HG02870 (cell line): ENCODE data around the gene MACF1.
"Not testable (repeated sequence)": the region's sequence is repeated elsewhere in the genome, so short reads cannot be mapped to it uniquely, and the experiment has no call there.

Source experiments
- ATAC-seq: cut with Tn5 transposase; IDR thresholded peaks from one replicate; pipeline ENCODE4 v1.9.1; 2021; ENCODE audit warnings: mild to moderate bottlenecking, moderate library complexity; ENCODE audit not compliant: unreplicated experiment

MACF1 gene, protein sequence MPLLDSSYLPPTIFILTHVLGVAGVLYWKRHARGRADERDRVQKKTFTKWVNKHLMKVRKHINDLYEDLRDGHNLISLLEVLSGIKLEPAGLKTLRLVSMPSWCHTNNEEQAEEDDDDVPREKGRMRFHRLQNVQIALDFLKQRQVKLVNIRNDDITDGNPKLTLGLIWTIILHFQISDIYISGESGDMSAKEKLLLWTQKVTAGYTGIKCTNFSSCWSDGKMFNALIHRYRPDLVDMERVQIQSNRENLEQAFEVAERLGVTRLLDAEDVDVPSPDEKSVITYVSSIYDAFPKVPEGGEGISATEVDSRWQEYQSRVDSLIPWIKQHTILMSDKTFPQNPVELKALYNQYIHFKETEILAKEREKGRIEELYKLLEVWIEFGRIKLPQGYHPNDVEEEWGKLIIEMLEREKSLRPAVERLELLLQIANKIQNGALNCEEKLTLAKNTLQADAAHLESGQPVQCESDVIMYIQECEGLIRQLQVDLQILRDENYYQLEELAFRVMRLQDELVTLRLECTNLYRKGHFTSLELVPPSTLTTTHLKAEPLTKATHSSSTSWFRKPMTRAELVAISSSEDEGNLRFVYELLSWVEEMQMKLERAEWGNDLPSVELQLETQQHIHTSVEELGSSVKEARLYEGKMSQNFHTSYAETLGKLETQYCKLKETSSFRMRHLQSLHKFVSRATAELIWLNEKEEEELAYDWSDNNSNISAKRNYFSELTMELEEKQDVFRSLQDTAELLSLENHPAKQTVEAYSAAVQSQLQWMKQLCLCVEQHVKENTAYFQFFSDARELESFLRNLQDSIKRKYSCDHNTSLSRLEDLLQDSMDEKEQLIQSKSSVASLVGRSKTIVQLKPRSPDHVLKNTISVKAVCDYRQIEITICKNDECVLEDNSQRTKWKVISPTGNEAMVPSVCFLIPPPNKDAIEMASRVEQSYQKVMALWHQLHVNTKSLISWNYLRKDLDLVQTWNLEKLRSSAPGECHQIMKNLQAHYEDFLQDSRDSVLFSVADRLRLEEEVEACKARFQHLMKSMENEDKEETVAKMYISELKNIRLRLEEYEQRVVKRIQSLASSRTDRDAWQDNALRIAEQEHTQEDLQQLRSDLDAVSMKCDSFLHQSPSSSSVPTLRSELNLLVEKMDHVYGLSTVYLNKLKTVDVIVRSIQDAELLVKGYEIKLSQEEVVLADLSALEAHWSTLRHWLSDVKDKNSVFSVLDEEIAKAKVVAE (N-terminal part only)

GRCh38 chr1:39204441-39205081 is at the start of gene MACF1:
TSS of gene MACF1 (plus strand) at chr1:39204695. CDS start at chr1:39205023, 328 bp downstream.
- ATAC-seq = no peak

DNA sequence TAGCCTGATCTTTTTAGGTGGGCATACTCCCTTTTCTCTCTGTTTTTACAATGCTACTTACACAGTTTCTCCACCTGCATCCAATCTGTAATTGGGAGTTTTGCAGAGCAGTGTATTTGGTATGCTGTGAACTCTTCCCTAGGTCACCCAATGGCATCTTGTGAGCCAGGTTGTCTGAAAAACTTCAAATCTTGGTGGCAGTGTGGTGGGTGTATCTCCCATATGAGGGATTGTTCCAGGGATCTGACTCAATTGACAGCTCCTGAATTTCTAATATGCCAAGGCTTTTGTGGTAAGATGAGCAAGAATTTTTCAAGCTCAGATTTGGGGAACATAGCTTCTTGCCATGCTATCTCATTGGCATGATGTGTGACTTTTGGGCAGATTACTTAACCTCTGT is 47.2 kb upstream of the MACF1 start:
- no peak for ATAC-seq

DNA sequence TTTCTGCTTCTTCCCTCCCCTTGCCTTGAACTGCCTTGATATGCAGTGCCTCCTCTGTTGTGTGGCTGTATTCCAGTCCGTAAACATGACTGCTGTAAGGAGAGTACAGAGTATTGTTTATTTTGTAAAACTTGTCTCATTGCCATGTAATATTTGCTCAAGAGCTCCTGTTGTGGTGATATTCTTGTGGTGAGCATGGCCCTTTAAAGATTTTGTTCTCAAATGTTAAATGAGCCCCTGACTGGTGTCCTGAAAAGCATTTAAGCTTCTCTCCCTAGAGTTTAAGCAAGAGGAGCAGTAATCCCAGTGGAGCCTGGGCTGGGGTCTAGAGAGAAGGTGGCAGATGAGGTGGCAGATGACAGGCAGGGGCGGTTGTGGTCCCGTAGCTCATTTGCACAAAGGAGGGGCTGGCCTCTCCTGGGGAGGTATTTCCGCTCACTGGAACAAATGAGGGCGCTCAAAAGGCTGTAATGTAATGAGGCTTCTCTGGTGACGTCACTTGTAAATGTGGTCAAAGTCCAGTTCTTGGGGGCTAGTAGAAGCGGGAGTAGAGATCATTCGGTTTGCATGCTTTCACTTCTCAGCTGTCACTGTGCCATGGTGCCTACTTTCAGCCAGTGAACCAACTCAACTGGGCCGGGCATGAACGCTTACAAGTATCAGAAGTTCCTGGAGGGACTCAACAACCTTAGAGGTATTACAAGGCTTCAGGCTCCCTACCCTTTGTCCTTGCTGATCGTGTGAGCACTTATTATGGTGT is 46.0 kb upstream of the MACF1 start:
- no peak for ATAC-seq

- no peak for ATAC-seq
These were observed 45.1 kb upstream of the MACF1 start for GRCh38 chr1:39159224-39160036.

GRCh38 chr1:39160703-39161102 is 43.8 kb upstream of the MACF1 start:
- ATAC-seq = no peak

DNA sequence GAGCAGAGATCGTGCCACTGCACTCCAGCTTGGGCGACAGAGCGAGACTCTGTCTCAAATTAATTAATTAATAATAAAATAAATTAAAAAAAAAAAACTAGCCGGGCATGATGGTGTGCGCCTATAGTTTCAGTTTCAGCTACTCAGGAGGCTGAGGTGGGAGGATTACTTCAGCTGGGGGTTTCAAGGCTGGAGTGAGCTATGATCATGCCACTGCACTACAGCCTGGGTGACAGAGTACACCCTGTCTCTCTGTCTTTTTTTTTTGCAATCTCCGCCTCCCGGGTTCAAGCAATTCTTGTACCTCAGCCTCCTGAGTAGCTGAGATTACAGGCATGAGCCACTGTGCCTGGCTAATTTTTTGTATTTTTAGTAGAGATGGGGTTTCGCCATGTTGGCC is 42.7 kb upstream of the MACF1 start:
- not testable (repeated sequence) for ATAC-seq

DNA sequence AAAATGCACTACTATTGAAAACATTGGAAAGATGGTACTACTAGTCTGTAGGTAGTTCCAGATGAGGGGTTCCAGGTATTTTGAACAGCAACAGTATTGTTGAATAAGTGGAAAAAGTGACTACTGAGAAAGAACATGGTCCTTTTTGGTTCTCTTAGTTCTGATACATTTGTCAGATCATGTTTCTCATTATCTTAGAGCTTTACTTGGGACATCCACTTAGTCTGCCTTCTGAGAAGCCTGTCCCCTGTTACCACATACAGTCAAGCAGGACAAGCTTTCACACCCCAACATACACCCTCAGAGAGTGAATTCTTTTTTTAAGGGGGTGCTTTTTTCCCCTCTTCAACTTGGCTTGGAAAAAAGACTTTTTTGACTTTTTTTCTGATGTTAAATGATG is 41.0 kb upstream of the MACF1 start:
- ATAC-seq = no peak

GRCh38 chr1:39164256-39164655 is 40.2 kb upstream of the MACF1 start:
- no peak for ATAC-seq

GRCh38 chr1:39165049-39165448 is 39.4 kb upstream of the MACF1 start:
- ATAC-seq = no peak

- no peak for ATAC-seq
These were observed 39.0 kb upstream of the MACF1 start for GRCh38 chr1:39165488-39165887.

GRCh38 chr1:39167632-39168209 is 36.8 kb upstream of the MACF1 start:
- no peak for ATAC-seq

DNA sequence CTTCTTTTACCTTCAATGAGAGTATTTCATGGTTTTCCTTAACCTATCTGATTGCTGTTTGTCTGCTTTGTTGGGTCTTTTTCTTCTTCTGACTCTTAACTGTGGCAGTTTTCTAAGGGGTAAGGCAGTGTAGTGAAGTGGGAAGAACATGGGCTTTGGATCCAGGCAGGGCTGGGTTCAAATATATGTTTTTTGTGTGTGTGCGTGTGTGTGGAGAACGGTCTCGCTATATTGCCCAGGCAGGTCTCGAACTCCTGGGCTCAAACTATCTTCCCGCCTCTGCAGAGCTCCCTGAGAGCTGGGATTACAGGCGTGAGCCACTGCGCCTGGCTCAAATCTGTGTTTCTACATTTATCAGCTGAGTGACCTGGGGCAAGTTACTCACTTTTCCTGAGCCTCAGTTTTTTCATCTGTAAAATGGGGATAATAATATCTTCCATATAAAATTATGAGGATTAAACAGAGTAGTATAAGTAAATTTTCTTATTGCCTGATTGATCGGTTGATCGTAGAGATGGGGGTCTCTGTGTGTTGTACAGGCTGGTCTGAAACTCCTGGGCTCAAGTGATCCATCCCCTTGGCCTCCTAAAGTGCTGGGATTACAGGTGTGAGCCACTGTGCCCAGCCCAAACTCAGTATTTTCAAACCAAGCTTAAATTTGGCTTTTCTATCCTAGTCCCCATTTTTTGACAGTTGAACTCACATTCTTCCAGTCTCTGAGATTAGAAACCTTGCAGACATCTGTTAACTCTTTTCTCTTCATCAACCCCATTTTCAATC is 36.0 kb upstream of the MACF1 start:
- no peak for ATAC-seq

DNA sequence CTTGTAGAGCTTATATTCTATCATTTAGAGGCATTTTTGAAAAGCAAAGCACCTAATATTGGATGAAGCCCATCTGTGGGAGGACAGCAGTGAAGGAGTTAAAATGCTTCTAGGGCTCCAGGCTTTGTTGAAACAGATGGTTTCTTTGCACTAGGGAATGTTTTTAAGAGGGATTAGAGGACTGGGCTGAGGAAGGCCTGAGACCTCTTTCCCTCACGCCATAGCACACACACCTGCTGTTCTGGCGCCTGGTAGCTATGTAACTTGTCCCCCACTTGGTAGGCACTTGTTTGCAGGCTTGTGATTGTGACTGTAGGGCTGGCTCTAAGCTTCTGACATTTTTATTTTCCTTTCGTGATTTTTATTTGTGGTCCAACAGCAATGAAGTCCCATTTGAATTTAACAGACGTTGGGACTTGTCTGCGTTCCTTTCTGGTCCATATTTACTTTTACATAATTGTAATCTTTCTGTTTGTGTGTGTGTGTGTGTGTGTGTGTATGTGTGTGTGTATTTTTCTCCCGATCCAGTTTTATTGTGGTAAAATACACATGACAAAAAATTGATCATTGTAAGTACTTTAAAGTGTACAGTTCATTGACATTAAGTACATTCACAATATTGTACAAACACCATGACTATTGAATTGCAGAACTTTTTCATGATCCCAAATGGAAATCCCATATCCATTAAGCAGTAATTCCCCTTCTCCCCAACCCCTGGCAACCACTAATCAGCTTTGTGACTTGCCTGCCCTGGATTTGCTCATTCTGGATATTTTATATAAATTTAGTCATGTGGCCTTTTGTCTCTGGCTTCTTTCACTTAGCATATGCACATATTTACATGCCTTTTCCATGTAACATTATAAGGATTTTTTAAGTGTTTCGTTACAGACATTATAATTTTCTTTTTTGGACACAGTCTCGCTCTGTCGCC is 33.5 kb upstream of the MACF1 start:
- no peak for ATAC-seq

GRCh38 chr1:39173119-39173994 is 31.1 kb upstream of the MACF1 start:
- ATAC-seq = no peak

- ATAC-seq = no peak
These were observed 30.5 kb upstream of the MACF1 start for GRCh38 chr1:39173995-39174380.
